ENCODE results near the gene NOVA1.
"Not testable (repeated sequence)": the region's sequence is repeated elsewhere in the genome, so short reads cannot be mapped to it uniquely, and the experiment has no call there.

The NOVA1 gene, protein sequence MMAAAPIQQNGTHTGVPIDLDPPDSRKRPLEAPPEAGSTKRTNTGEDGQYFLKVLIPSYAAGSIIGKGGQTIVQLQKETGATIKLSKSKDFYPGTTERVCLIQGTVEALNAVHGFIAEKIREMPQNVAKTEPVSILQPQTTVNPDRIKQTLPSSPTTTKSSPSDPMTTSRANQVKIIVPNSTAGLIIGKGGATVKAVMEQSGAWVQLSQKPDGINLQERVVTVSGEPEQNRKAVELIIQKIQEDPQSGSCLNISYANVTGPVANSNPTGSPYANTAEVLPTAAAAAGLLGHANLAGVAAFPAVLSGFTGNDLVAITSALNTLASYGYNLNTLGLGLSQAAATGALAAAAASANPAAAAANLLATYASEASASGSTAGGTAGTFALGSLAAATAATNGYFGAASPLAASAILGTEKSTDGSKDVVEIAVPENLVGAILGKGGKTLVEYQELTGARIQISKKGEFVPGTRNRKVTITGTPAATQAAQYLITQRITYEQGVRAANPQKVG

DNA sequence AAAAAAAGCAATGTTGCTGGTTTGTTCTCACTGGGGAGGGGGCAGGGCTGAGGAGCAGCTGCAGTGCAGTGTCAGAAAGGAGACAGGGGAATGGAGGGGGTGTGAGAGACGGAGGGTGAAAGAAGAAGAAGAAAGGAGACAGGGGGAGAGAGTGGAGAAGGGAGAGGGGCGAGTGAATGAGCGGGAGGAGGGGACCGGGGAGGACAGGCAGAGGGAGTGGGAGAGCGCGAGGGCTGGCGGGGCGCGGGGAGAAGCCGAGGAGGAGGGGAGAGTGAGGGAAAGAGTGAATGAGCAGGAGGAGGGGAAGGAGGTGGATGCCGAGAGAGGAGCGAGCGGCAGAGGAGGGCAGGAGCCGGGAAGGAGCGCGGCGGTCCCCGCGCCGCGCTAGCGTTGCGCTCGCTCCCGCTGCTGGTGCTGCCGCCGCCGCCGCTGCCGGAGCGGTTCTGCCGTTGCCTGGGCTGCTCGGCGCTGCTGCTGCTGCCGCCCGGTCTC is at the start of gene NOVA1:
TSS of gene NOVA1 (minus strand) at position 445 of the 492 bp plus-strand sequence. CDS start 597 bp downstream, outside the sequence.
- H3K4me3 ChIP-seq (ENCODE audit: low read depth, low read length): peak within 1 kb of the TSS; percentile 94
- H3K9ac ChIP-seq (ENCODE audit: low read depth, low read length): peak within 1 kb of the TSS; percentile 70
- H3K4me1 ChIP-seq (ENCODE audit: control insufficient read depth, insufficient read depth, low read length): peaks cover 20% of the 10 kb centered on the region
- H3K36me3 ChIP-seq (ENCODE audit: control insufficient read depth, insufficient read depth, low read length): no peaks in the 10 kb centered on the region
- peaks cover 14% of the 10 kb centered on the region; the same call in 1 of the 2 replicates for H3K27me3 ChIP-seq (ENCODE audit: control insufficient read depth, insufficient read depth, low read length)
- H3K9me3 ChIP-seq (ENCODE audit: control insufficient read depth, insufficient read depth, low read length): no peaks in the 10 kb centered on the region
- H3K27ac ChIP-seq (ENCODE audit: low read depth, low read length): peak within 1 kb of the TSS; percentile 89

DNA sequence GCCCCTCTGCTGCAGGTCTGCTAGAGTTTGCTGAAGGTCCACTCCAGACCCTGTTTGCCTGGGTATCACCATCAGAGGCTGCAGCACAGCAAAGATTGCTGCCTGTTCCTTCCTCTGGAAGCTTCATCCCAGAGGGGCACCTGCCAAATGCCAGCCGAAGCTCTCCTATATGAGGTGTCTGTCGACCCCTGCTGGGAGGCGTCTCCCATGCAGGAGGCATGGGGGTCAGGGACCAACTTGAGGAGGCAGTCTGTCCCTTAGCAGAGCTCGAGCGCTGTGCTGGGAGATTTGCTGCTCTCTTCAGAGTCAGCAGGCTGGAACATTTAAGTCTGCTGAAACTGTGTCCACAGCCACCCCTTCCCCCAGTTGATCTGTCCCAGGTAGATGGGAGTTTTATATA is 47.2 kb upstream of the NOVA1 start:
- H3K4me1 ChIP-seq (ENCODE audit: control insufficient read depth, insufficient read depth, low read length); H3K9ac ChIP-seq (ENCODE audit: low read depth, low read length); H3K4me3 ChIP-seq (ENCODE audit: low read depth, low read length); H3K9me3 ChIP-seq (ENCODE audit: control insufficient read depth, insufficient read depth, low read length); H3K36me3 ChIP-seq (ENCODE audit: control insufficient read depth, insufficient read depth, low read length); H3K27me3 ChIP-seq (ENCODE audit: control insufficient read depth, insufficient read depth, low read length); H3K27ac ChIP-seq (ENCODE audit: low read depth, low read length): not testable (repeated sequence)

DNA sequence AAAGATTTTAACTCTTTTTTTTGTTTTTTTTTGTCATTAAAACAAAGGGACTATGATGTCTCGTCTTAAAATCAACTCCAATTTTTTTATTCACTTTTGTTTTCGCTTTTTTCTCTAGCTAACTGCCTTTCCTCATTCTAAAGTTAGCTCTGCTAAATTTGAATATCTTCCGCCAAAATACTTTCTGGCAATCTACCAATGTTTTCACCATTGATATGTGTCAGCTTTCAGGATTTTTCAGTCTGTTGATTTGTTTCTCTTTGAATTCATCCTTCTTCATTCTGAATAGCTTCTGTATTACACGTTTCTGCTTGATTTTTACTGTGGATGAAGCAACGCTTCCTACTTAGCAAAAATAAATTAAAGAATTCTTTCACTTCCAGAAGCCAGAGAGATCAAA is 38.7 kb upstream of the NOVA1 start:
- Histone ChIP-seq H3K36me3 (ENCODE audit: control insufficient read depth, insufficient read depth, low read length) (no peaks in the 10 kb centered on the region), H3K4me1 (ENCODE audit: control insufficient read depth, insufficient read depth, low read length) (no peaks in the 10 kb centered on the region), H3K9ac (ENCODE audit: low read depth, low read length) (no peak overlapping the region), H3K9me3 (ENCODE audit: control insufficient read depth, insufficient read depth, low read length) (no peaks in the 10 kb centered on the region), H3K27ac (ENCODE audit: low read depth, low read length) (no peak overlapping the region), H3K4me3 (ENCODE audit: low read depth, low read length) (no peak overlapping the region), H3K27me3 (ENCODE audit: control insufficient read depth, insufficient read depth, low read length) (no peaks in the 10 kb centered on the region)

DNA sequence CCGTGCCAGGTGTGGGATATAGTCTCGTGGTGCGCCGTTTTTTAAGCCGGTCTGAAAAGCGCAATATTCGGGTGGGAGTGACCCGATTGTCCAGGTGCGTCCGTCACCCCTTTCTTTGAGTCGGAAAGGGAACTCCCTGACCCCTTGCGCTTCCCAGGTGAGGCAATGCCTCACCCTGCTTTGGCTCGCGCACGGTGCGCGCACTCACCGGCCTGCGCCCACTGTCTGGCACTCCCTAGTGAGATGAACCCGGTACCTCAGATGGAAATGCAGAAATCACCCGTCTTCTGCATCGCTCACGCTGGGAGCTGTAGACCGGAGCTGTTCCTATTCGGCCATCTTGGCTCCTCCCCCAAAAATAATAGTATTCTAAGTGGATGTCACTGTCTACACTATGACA is 37.1 kb upstream of the NOVA1 start:
- H3K4me3 ChIP-seq (ENCODE audit: low read depth, low read length): peak overlapping the region; percentile 26; the same call in 1 of the 2 replicates
- H3K27me3 ChIP-seq (ENCODE audit: control insufficient read depth, insufficient read depth, low read length): not testable (repeated sequence)

DNA sequence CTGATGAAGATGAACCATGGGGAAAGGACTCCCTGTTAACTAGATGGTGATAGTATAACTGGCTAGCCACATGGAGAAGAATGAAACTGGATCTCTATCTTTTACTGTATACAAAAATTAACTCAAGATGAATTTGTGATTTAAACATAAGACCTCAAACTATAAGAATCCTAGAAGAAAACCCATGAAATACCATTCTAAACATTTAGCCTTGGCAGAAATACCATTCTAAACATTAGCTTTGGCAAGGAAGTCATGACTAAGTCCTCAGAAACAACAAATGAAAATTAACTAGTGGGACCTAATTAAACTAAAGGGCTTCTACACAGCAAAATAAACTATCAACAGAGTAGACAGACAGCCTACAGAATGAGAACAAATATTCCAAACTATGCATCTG is 28.4 kb upstream of the NOVA1 start:
- Histone ChIP-seq H3K9me3 (ENCODE audit: control insufficient read depth, insufficient read depth, low read length) (0 out of 2 replicates have a peak, but pooled peaks cover 2% of the 10 kb centered on the region), H3K4me1 (ENCODE audit: control insufficient read depth, insufficient read depth, low read length) (no peaks in the 10 kb centered on the region), H3K9ac (ENCODE audit: low read depth, low read length) (no peak overlapping the region), H3K27me3 (ENCODE audit: control insufficient read depth, insufficient read depth, low read length) (no peaks in the 10 kb centered on the region), H3K27ac (ENCODE audit: low read depth, low read length) (no peak overlapping the region), H3K36me3 (ENCODE audit: control insufficient read depth, insufficient read depth, low read length) (no peaks in the 10 kb centered on the region), H3K4me3 (ENCODE audit: low read depth, low read length) (no peak overlapping the region)

More for the DNA sequence above, 37.1 kb upstream of the NOVA1 start:
- not testable (repeated sequence) for H3K27ac ChIP-seq (ENCODE audit: low read depth, low read length); H3K36me3 ChIP-seq (ENCODE audit: control insufficient read depth, insufficient read depth, low read length); H3K9ac ChIP-seq (ENCODE audit: low read depth, low read length); H3K9me3 ChIP-seq (ENCODE audit: control insufficient read depth, insufficient read depth, low read length); H3K4me1 ChIP-seq (ENCODE audit: control insufficient read depth, insufficient read depth, low read length)

DNA sequence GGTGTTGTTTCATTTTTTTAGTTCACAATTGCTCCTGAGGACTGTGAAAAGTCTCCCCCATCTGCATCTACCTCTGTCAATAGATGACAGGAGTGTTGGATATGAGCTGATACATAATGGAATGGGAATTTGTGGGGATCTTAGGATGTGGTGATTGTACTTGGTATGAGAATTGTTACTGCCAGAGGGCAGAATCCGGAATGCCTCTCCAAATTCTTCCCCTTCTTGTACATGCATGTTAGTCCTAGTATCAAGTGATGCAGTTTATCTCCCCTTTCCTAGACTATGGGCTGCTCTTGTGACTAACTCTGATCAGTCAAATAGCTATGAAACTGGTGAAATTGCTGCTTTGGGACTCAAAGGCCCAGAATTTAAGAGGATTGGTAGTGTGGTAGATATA is 24.8 kb upstream of the NOVA1 start:
- Histone ChIP-seq H3K9me3 (ENCODE audit: control insufficient read depth, insufficient read depth, low read length) (no peaks in the 10 kb centered on the region), H3K4me3 (ENCODE audit: low read depth, low read length) (no peak overlapping the region), H3K9ac (ENCODE audit: low read depth, low read length) (no peak overlapping the region), H3K36me3 (ENCODE audit: control insufficient read depth, insufficient read depth, low read length) (no peaks in the 10 kb centered on the region), H3K27ac (ENCODE audit: low read depth, low read length) (no peak overlapping the region), H3K4me1 (ENCODE audit: control insufficient read depth, insufficient read depth, low read length) (no peaks in the 10 kb centered on the region), H3K27me3 (ENCODE audit: control insufficient read depth, insufficient read depth, low read length) (no peaks in the 10 kb centered on the region)

DNA sequence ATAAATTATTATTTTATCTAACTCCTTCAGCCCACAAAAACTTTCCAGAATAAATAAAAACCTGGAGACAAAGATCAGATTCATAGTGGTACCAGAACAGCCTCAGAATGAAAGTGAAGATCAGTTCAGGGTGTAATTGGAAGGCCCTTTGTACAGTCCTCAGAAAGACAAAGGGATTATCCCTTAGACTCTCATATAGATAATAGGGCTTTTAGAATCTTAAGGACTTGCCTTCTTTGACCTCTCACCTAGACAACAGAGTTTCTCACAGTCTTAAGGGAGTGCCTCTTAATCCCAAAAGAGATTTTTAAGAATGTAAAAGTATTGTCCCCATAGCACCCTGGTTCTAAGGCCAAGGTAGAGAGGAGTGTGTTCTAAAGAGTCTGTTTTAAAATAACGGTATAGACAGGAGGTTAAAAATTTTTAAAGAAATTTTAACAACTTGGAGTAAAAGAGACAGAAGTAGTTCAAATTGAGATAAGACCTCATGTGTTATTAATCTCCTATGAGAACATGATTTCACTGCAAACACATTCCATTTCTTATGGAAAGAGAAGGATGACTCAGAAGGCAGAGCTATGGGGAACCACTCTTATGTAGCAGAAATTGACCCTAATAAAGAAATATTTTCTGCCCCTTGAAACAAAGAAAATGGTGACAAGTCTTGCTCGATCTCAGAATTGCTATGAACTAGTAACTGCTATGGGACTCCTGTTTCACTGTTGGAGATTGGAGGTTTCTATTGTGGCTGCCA is 24.2 kb upstream of the NOVA1 start:
- Histone ChIP-seq H3K4me1 (ENCODE audit: control insufficient read depth, insufficient read depth, low read length) (no peaks in the 10 kb centered on the region), H3K36me3 (ENCODE audit: control insufficient read depth, insufficient read depth, low read length) (no peaks in the 10 kb centered on the region), H3K27ac (ENCODE audit: low read depth, low read length) (peak overlapping the region; percentile 17), H3K27me3 (ENCODE audit: control insufficient read depth, insufficient read depth, low read length) (no peaks in the 10 kb centered on the region), H3K9ac (ENCODE audit: low read depth, low read length) (no peak overlapping the region), H3K4me3 (ENCODE audit: low read depth, low read length) (no peak overlapping the region), H3K9me3 (ENCODE audit: control insufficient read depth, insufficient read depth, low read length) (no peaks in the 10 kb centered on the region)

DNA sequence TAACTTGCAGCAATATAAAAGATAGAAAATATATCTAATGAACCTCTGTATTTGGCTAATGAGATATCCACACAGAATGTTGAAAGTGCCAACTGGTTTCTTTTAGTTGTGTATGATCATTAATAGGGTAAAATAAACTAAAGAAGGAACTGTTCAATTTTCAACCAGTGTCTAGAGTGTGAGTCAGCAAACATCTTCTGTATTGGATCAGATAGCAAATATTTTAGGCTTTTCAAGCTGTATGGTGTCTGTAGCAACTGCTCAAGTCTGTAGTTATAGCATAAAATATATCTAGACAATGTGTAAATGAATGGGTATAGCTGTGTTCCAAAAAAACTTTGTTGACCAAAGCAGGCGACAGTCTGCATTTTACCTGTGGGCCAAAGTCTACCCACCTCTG is 23.5 kb upstream of the NOVA1 start:
- no peaks in the 10 kb centered on the region for H3K36me3 ChIP-seq (ENCODE audit: control insufficient read depth, insufficient read depth, low read length)
- no peak overlapping the region for H3K4me3 ChIP-seq (ENCODE audit: low read depth, low read length)
- H3K27me3 ChIP-seq (ENCODE audit: control insufficient read depth, insufficient read depth, low read length): no peaks in the 10 kb centered on the region
- H3K9ac ChIP-seq (ENCODE audit: low read depth, low read length): no peak overlapping the region
- H3K4me1 ChIP-seq (ENCODE audit: control insufficient read depth, insufficient read depth, low read length): no peaks in the 10 kb centered on the region
- no peaks in the 10 kb centered on the region for H3K9me3 ChIP-seq (ENCODE audit: control insufficient read depth, insufficient read depth, low read length)
- peak overlapping the region; percentile 17 for H3K27ac ChIP-seq (ENCODE audit: low read depth, low read length)

DNA sequence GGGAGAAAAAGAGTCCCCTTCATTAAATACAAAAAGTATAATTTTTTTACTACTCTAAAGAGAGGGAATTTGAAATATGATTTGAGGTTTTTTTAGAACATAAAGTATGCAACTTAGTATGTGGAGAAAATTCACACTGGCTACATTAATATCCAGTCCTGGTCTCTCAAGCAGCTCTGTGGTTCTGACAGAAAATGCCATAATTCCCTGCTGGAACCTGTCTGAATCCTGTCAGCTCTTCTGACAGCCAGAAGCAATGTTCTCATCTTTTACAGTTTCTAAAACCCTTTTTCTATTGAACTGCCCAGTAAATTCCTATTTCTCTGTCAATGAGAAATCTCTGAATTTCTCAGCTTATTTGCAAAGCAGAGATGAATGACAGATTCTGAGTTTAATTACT is 13.4 kb upstream of the NOVA1 start:
- H3K9ac ChIP-seq (ENCODE audit: low read depth, low read length): no peak overlapping the region
- H3K27me3 ChIP-seq (ENCODE audit: control insufficient read depth, insufficient read depth, low read length): no peaks in the 10 kb centered on the region
- H3K9me3 ChIP-seq (ENCODE audit: control insufficient read depth, insufficient read depth, low read length): no peaks in the 10 kb centered on the region
- H3K4me1 ChIP-seq (ENCODE audit: control insufficient read depth, insufficient read depth, low read length): no peaks in the 10 kb centered on the region; the same call in 1 of the 2 replicates
- no peak overlapping the region for H3K27ac ChIP-seq (ENCODE audit: low read depth, low read length)
- no peaks in the 10 kb centered on the region for H3K36me3 ChIP-seq (ENCODE audit: control insufficient read depth, insufficient read depth, low read length)
- H3K4me3 ChIP-seq (ENCODE audit: low read depth, low read length): no peak overlapping the region

DNA sequence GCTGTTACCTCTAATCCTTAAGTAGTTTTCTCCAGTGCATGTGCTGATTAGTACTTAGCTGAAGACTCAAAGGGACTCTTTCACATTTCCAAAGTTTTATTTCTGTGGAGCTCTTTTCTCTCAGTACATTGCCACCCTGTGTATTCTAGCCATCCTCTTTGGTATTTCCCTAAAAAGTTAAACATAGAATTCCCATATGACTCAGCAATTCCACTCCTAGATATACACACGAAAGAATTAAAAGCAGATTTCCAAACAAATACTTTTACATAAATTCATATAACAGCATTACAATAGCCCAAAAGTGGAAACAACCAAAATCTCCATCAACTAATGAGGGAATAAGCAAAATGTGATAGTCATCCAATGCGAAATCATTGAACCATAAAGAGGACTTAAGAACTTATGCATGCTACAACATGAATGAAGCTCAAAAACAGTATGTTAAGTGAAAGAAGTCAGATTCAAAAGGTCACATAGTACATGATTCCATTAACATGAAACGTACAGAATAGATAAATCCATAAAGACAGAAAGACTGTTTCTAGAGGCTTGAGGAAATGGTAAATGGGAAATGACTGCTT is 9.0 kb upstream of the NOVA1 start:
- Histone ChIP-seq H3K4me1 (ENCODE audit: control insufficient read depth, insufficient read depth, low read length) (no peaks in the 10 kb centered on the region; the same call in 1 of the 2 replicates), H3K9me3 (ENCODE audit: control insufficient read depth, insufficient read depth, low read length) (no peaks in the 10 kb centered on the region), H3K9ac (ENCODE audit: low read depth, low read length) (no peak overlapping the region), H3K4me3 (ENCODE audit: low read depth, low read length) (no peak overlapping the region), H3K27ac (ENCODE audit: low read depth, low read length) (no peak overlapping the region), H3K36me3 (ENCODE audit: control insufficient read depth, insufficient read depth, low read length) (no peaks in the 10 kb centered on the region), H3K27me3 (ENCODE audit: control insufficient read depth, insufficient read depth, low read length) (no peaks in the 10 kb centered on the region)
